Measurements from ENCODE around the gene DPYSL4.

DPYSL4 gene

GRCh38 chr10:132186488-132187429 lies at the start of gene DPYSL4:
Gene DPYSL4 (plus strand): TSS chr10:132186948. CDS start chr10:132187064, 116 bp downstream.
- no peak for DNase-seq

- no peak for DNase-seq
Observed at GRCh38 chr10:132137111-132138072, 49.4 kb upstream of the DPYSL4 start.

- no peak for DNase-seq
Observed at GRCh38 chr10:132138133-132138532, 48.6 kb upstream of the DPYSL4 start.

- no peak for DNase-seq
Observed at GRCh38 chr10:132138596-132138995, 48.2 kb upstream of the DPYSL4 start.

- DNase-seq: no peak
Observed at GRCh38 chr10:132139526-132139925, 47.2 kb upstream of the DPYSL4 start.

- DNase-seq: no peak
Observed at GRCh38 chr10:132140167-132140925, 46.4 kb upstream of the DPYSL4 start.

GRCh38 chr10:132141076-132141475 lies 45.7 kb upstream of the DPYSL4 start:
- DNase-seq: no peak

GRCh38 chr10:132141526-132142395 lies 45.0 kb upstream of the DPYSL4 start:
- no peak for DNase-seq

- peak; percentile 5 for DNase-seq
Observed at GRCh38 chr10:132142396-132143161, 44.2 kb upstream of the DPYSL4 start.

- DNase-seq: no peak
Observed at GRCh38 chr10:132143162-132143561, 43.6 kb upstream of the DPYSL4 start.

- no peak for DNase-seq
Observed at GRCh38 chr10:132144086-132144485, 42.7 kb upstream of the DPYSL4 start.

GRCh38 chr10:132145002-132145401 lies 41.7 kb upstream of the DPYSL4 start:
- DNase-seq: no peak

GRCh38 chr10:132145521-132146185 lies 41.1 kb upstream of the DPYSL4 start:
- no peak for DNase-seq

- no peak for DNase-seq
Observed at GRCh38 chr10:132146271-132146671, 40.5 kb upstream of the DPYSL4 start.

GRCh38 chr10:132146941-132147915 lies 39.5 kb upstream of the DPYSL4 start:
- DNase-seq: no peak

GRCh38 chr10:132148261-132149251 lies 38.2 kb upstream of the DPYSL4 start:
- no peak for DNase-seq

- no peak for DNase-seq
Observed at GRCh38 chr10:132149271-132149670, 37.5 kb upstream of the DPYSL4 start.

GRCh38 chr10:132149917-132150316 lies 36.8 kb upstream of the DPYSL4 start:
- no peak for DNase-seq
